Measurements from ENCODE around the gene SHANK3.

The SHANK3 gene

DNA sequence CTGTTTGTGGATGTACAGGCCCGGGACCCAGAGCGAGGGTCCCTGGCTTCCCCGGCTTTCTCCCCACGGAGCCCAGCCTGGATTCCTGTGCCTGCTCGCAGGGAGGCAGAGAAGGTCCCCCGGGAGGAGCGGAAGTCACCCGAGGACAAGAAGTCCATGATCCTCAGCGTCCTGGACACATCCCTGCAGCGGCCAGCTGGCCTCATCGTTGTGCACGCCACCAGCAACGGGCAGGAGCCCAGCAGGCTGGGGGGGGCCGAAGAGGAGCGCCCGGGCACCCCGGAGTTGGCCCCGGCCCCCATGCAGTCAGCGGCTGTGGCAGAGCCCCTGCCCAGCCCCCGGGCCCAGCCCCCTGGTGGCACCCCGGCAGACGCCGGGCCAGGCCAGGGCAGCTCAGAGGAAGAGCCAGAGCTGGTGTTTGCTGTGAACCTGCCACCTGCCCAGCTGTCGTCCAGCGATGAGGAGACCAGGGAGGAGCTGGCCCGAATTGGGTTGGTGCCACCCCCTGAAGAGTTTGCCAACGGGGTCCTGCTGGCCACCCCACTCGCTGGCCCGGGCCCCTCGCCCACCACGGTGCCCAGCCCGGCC is 48.7 kb downstream of the SHANK3 start:
- Histone ChIP-seq H3K9ac (no peak overlapping the region), H4K20me1 (ENCODE audit: insufficient read depth) (no peaks in the 10 kb centered on the region), H3K4me2 (no peak overlapping the region), H3K27ac (no peak overlapping the region), H3K4me1 (ENCODE audit: low read depth, poor library complexity, severe bottlenecking) (no peaks in the 10 kb centered on the region), H3K79me2 (ENCODE audit: insufficient read depth, low read depth) (no peaks in the 10 kb centered on the region), H3K4me3 (IDR thresholded peaks at IDR 0.05; ENCODE audit: insufficient read depth, low read depth, low read length) (no peak overlapping the region), H2AFZ (ENCODE audit: low read depth) (no peak overlapping the region), H3K27me3 (ENCODE audit: insufficient read depth, low read depth) (peaks cover 13% of the 10 kb centered on the region; the same call in 1 of the 2 replicates), H3K36me3 (ENCODE audit: insufficient read depth) (no peaks in the 10 kb centered on the region)
- TF ChIP-seq, protein P1, sequence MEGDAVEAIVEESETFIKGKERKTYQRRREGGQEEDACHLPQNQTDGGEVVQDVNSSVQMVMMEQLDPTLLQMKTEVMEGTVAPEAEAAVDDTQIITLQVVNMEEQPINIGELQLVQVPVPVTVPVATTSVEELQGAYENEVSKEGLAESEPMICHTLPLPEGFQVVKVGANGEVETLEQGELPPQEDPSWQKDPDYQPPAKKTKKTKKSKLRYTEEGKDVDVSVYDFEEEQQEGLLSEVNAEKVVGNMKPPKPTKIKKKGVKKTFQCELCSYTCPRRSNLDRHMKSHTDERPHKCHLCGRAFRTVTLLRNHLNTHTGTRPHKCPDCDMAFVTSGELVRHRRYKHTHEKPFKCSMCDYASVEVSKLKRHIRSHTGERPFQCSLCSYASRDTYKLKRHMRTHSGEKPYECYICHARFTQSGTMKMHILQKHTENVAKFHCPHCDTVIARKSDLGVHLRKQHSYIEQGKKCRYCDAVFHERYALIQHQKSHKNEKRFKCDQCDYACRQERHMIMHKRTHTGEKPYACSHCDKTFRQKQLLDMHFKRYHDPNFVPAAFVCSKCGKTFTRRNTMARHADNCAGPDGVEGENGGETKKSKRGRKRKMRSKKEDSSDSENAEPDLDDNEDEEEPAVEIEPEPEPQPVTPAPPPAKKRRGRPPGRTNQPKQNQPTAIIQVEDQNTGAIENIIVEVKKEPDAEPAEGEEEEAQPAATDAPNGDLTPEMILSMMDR (conservative IDR thresholded peaks at IDR 0.05; ENCODE audit: low read depth, low read length): no peak

- H3K27me3 ChIP-seq (ENCODE audit: insufficient read depth, low read depth): peaks cover 13% of the 10 kb centered on the region; the same call in 1 of the 2 replicates
- no peaks in the 10 kb centered on the region for H3K4me1 ChIP-seq (ENCODE audit: low read depth, poor library complexity, severe bottlenecking)
- H4K20me1 ChIP-seq (ENCODE audit: insufficient read depth): no peaks in the 10 kb centered on the region
- H3K4me2 ChIP-seq: no peak overlapping the region
- no peak overlapping the region for H2AFZ ChIP-seq (ENCODE audit: low read depth)
- no peak overlapping the region for H3K9ac ChIP-seq
- H3K36me3 ChIP-seq (ENCODE audit: insufficient read depth): no peaks in the 10 kb centered on the region
- H3K79me2 ChIP-seq (ENCODE audit: insufficient read depth, low read depth): no peaks in the 10 kb centered on the region
- H3K27ac ChIP-seq: no peak overlapping the region
- no peak overlapping the region for H3K4me3 ChIP-seq (IDR thresholded peaks at IDR 0.05; ENCODE audit: insufficient read depth, low read depth, low read length)
- TF ChIP-seq, protein P1 (conservative IDR thresholded peaks at IDR 0.05; ENCODE audit: low read depth, low read length): no peak
Measured at GRCh38 chr22:50722048-50722701, 49.6 kb downstream of the SHANK3 start.
